ENCODE results near the gene SLC19A1. TPM values are rescaled to one million over a fixed set of nuclear protein-coding genes. Genes with fewer than 3 reads are reported as not detected.

The SLC19A1 gene
- total RNA-seq: 10 to 100 TPM in 2 of 4 donors, 1 to 10 TPM in 1, not detected in 1; 7.6 to 12.8 (median 10.3) TPM

DNA sequence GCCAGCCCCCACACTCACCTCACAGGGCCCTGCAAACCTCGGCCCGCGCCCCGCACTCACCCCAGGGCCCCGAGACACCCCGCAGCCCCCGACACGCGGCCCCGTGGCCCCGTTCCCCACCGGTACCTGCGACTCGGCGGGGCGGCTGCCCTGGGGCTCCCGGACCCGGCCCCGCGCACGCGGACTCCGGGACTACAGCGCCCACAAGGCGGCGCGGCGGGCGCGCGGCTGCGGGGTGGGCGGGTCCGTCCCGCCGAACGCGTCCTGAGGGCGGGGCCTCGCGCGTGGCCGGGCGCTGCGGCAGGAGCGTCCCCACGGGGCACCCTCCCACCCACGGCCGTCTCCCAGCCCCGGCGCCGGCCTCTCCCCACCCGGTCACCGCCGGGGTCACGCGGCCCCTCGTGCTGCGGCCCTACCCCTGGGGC lies at the start of gene SLC19A1:
Gene SLC19A1 (minus strand): TSS at position 199 of the 425 bp plus-strand sequence. CDS start 4,481 bp downstream, outside the sequence.
- peaks cover 0 to 7% of the 10 kb centered on the region in 2 donors for H3K4me1 ChIP-seq
- intact Hi-C loops (cut with DNase I; ENCODE audit: low total_unique reads): no loop called here

DNA sequence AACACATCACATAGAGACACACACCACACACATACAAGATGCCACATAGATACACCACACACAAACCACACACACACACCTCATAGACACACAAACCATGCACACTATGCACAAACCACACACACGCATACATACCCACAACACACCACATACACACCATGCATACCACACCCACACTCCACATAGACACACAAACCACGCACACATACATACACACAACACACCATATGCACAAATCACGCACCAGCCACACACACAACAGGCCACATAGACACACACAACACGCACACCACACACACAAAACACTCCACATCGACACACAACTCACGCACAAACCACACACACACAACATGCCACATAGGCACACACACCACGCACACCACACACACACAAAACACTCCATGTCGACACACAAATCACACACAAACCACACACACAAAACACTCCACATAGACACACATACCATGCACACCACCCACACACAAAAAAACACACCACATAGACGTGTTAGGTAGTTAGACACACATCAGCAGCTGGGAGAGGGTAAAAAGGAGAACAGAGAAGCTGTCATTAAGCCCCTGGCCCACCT lies 49.5 kb upstream of the SLC19A1 start:
- intact Hi-C loops (cut with DNase I; ENCODE audit: low total_unique reads): no loop called here
- peaks cover 0 to 4% of the 10 kb centered on the region in 2 donors for H3K4me1 ChIP-seq
- no peaks in the 10 kb centered on the region for H3K36me3 ChIP-seq
- no peak overlapping the region for H3K4me3 ChIP-seq
- H3K9me3 ChIP-seq: no peaks in the 10 kb centered on the region
- H3K27me3 ChIP-seq: no peaks in the 10 kb centered on the region
- H3K27ac ChIP-seq: no peak overlapping the region
- no peak for DNase-seq
- no peak for TF ChIP-seq CTCF (IDR thresholded peaks at IDR 0.05)
- TF ChIP-seq POLR2A (IDR thresholded peaks at IDR 0.05): no peak

More for the DNA sequence above, at the start of gene SLC19A1:
- no peaks in the 10 kb centered on the region for H3K9me3 ChIP-seq
- TF ChIP-seq POLR2A (IDR thresholded peaks at IDR 0.05): peak in 1 of 2 donors; percentile 36
- peak; percentile 19 to 72 (median 70) for TF ChIP-seq CTCF (IDR thresholded peaks at IDR 0.05)
- peak within 1 kb of the TSS; percentile 53 to 54 for H3K27ac ChIP-seq
- H3K4me3 ChIP-seq: peak within 1 kb of the TSS; percentile 34 to 83
- H3K36me3 ChIP-seq: no peaks in the 10 kb centered on the region
- H3K27me3 ChIP-seq: no peaks in the 10 kb centered on the region
- peak; percentile 33 to 70 for DNase-seq

- Histone ChIP-seq H3K9me3 (peaks cover 0 to 5% of the 10 kb centered on the region in 2 donors), H3K27ac (no peak overlapping the region), H3K36me3 (no peaks in the 10 kb centered on the region), H3K4me1 (peaks cover 0 to 4% of the 10 kb centered on the region in 2 donors), H3K27me3 (no peaks in the 10 kb centered on the region), H3K4me3 (peak overlapping the region; percentile 33 to 42)
- TF ChIP-seq POLR2A (IDR thresholded peaks at IDR 0.05): no peak
- TF ChIP-seq CTCF (IDR thresholded peaks at IDR 0.05): no peak
- peak in 1 of 2 donors; percentile 29 for DNase-seq
- intact Hi-C loops (cut with DNase I; ENCODE audit: low total_unique reads): no loop called here
Observed at GRCh38 chr21:45590726-45591618, 48.7 kb upstream of the SLC19A1 start.

DNA sequence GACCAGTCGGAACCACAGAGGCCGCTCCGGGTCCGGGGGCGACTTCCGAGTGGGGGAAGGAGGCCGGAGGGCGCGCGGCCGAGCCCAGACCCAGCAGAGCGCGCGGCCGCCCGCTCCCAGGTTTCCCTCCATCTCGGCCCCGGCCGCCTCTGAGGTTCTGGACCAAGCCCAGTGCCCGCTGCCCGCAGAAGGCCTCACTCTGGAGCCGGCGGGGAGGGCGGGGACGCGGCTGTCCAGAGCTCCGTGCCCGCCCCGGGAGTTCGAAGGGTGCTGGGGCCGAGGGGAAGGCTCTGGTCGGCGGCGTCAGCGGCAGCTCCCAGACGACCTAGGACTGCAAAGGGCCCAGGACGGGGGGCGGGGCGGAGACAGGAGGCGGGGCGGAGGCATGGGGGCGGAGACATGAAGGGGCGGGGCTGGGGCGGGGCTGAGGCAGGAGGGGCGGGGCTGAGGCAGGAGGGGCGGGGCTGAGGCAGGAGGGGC lies 48.0 kb upstream of the SLC19A1 start:
- peak; percentile 47 for DNase-seq
- Histone ChIP-seq H3K36me3 (no peaks in the 10 kb centered on the region), H3K9me3 (peaks cover 0 to 5% of the 10 kb centered on the region in 2 donors), H3K27me3 (no peaks in the 10 kb centered on the region), H3K27ac (no peak overlapping the region), H3K4me1 (peaks cover 0 to 4% of the 10 kb centered on the region in 2 donors), H3K4me3 (peak overlapping the region; percentile 33 to 42)
- intact Hi-C loops (cut with DNase I; ENCODE audit: low total_unique reads): no loop called here
- TF ChIP-seq CTCF (IDR thresholded peaks at IDR 0.05) (no peak), POLR2A (IDR thresholded peaks at IDR 0.05) (peak in 1 of 2 donors; percentile 28)
